ENCODE measurements around the gene FBXW2. TPM values are rescaled to one million over a fixed set of nuclear protein-coding genes. Genes with fewer than 3 reads are reported as not detected.

The FBXW2 gene
- total RNA-seq, 1 experiment from 2014 or later: 62.1 TPM

DNA sequence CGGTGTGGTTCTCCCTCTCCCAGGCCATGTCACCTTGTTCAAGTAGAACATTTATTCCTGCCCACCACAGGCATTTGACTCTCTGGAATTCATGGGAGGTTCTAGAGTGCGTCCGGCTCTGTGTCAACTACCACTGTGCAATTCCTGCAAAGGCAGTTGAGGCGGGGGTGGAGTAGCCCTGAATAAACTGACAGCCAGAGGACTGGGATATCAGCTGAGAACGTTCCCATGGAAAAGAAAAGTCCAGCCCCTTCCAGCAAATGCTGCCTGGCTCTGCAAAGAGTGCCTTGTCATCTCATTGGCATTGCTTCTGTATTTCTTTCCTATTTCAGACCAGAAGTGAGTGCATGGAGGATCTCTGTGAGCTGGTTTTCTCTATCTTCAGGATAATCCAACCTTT lies 60.0 kb downstream of the FBXW2 start:
- Histone ChIP-seq H2BK12ac (ENCODE audit: insufficient read length, low read depth, low read length) (no peak overlapping the region), H3K27ac (ENCODE audit: insufficient read length, low read depth, low read length) (no peak overlapping the region)

More for the DNA sequence above, 60.0 kb downstream of the FBXW2 start:
- Histone ChIP-seq H3K79me2 (ENCODE audit: insufficient read depth, low read length) (no peaks in the 10 kb centered on the region), H4K91ac (ENCODE audit: insufficient read length, low read depth, low read length) (no peak overlapping the region), H3K23ac (ENCODE audit: insufficient read length, low read depth, low read length) (no peak overlapping the region), H3K56ac (ENCODE audit: insufficient read length, low read depth, low read length) (no peak overlapping the region), H4K20me1 (ENCODE audit: control insufficient read depth, insufficient read depth, insufficient read length) (no peaks in the 10 kb centered on the region), H3K9ac (ENCODE audit: extremely low read depth, insufficient read length, low read length) (no peak overlapping the region), H3K4me2 (ENCODE audit: insufficient read depth, insufficient read length, low read length) (no peak overlapping the region), H4K5ac (ENCODE audit: insufficient read length, low read depth, low read length) (no peak overlapping the region), H2AK5ac (ENCODE audit: insufficient read length, low read length) (no peak overlapping the region), H3K4ac (ENCODE audit: low read depth, low read length) (no peak overlapping the region), H3K23me2 (ENCODE audit: insufficient read length, low read depth, low read length, poor library complexity, severe bottlenecking) (peaks cover 2% of the 10 kb centered on the region), H3K27me3 (ENCODE audit: insufficient read depth, low read length) (no peaks in the 10 kb centered on the region), H3K18ac (ENCODE audit: insufficient read length, low read depth, low read length) (no peak overlapping the region), H2BK20ac (ENCODE audit: low read depth, low read length, poor library complexity, severe bottlenecking) (no peak overlapping the region), H2BK5ac (ENCODE audit: insufficient read length, low read length) (no peak overlapping the region), H2BK120ac (ENCODE audit: low read depth, low read length, poor library complexity, severe bottlenecking) (no peak overlapping the region), H2BK15ac (ENCODE audit: low read depth, low read length) (no peak overlapping the region), H3K14ac (ENCODE audit: insufficient read depth, low read length) (no peak overlapping the region), H3K4me1 (ENCODE audit: insufficient read depth, low read length) (no peaks in the 10 kb centered on the region), H2AFZ (ENCODE audit: low read length) (no peak overlapping the region), H3T11ph (ENCODE audit: low read length) (no peak overlapping the region), H3K9me3 (ENCODE audit: control insufficient read depth, low read depth, low read length) (no peaks in the 10 kb centered on the region), H4K8ac (replicated peaks; ENCODE audit: insufficient read length, low read depth, low read length) (no peak overlapping the region), H3K79me1 (ENCODE audit: insufficient read depth, low read depth, low read length, poor library complexity, severe bottlenecking) (no peaks in the 10 kb centered on the region)
- Mint-ChIP-seq H3K4me1 (peaks cover 4 to 8% of the 10 kb centered on the region in 2 experiments; a peak in 2 of 4 replicates), H3K27ac (no peak overlapping the region), H3K27me3 (ENCODE audit: low read depth) (peaks cover 3% of the 10 kb centered on the region), H3K36me3 (ENCODE audit: insufficient read depth in 1 of 3, low read depth in 3 of 3) (no peaks in the 10 kb centered on the region), H3K4me3 (no peak overlapping the region), H3K9me3 (no peaks in the 10 kb centered on the region; a peak in 1 of 5 replicates)
- no peak for DNase-seq
- no CpG with 5 or more reads among the region's 5 CpGs for WGBS (ENCODE audit: extremely low coverage, insufficient read length, low lambda C conversion rate)
- TF ChIP-seq, protein P1, sequence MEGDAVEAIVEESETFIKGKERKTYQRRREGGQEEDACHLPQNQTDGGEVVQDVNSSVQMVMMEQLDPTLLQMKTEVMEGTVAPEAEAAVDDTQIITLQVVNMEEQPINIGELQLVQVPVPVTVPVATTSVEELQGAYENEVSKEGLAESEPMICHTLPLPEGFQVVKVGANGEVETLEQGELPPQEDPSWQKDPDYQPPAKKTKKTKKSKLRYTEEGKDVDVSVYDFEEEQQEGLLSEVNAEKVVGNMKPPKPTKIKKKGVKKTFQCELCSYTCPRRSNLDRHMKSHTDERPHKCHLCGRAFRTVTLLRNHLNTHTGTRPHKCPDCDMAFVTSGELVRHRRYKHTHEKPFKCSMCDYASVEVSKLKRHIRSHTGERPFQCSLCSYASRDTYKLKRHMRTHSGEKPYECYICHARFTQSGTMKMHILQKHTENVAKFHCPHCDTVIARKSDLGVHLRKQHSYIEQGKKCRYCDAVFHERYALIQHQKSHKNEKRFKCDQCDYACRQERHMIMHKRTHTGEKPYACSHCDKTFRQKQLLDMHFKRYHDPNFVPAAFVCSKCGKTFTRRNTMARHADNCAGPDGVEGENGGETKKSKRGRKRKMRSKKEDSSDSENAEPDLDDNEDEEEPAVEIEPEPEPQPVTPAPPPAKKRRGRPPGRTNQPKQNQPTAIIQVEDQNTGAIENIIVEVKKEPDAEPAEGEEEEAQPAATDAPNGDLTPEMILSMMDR (conservative IDR thresholded peaks at IDR 0.05): no peak

All from H9 (cell line).